ENCODE measurements around the gene DENND4A. TPM values are rescaled to one million over a fixed set of nuclear protein-coding genes. Genes with fewer than 3 reads are reported as not detected.
"Not testable (repeated sequence)": the region's sequence is repeated elsewhere in the genome, so short reads cannot be mapped to it uniquely, and the experiment has no call there.

Gene DENND4A
- total and polyA plus RNA-seq, 4 donors = 7.0 to 52.8 (median 17.4) TPM

DNA sequence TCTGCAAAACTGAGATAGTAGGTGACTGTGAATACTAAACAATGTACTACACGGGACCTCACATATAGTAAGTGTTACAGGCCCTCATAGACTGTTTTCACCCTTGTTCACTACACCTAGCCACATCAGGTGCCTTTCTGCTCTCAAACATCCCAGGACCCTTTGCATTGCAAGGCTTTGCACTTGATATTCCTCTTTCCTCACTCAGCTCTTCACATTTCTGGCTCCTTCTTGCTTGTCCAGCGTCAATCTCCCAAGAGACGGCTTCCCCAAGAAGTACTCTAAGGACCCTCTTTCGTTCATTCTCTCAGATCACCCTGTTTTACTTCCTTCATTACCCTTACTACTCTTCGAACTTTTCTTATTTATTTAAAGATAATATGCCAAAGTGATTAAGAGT, 10.0 kb downstream of the DENND4A start:
- H3K4me3 ChIP-seq = no peak overlapping the region
- no peak overlapping the region for H3K9ac ChIP-seq (ENCODE audit: insufficient read depth in 1 of 2, low read length in 2 of 2)
- TF ChIP-seq, protein P1, sequence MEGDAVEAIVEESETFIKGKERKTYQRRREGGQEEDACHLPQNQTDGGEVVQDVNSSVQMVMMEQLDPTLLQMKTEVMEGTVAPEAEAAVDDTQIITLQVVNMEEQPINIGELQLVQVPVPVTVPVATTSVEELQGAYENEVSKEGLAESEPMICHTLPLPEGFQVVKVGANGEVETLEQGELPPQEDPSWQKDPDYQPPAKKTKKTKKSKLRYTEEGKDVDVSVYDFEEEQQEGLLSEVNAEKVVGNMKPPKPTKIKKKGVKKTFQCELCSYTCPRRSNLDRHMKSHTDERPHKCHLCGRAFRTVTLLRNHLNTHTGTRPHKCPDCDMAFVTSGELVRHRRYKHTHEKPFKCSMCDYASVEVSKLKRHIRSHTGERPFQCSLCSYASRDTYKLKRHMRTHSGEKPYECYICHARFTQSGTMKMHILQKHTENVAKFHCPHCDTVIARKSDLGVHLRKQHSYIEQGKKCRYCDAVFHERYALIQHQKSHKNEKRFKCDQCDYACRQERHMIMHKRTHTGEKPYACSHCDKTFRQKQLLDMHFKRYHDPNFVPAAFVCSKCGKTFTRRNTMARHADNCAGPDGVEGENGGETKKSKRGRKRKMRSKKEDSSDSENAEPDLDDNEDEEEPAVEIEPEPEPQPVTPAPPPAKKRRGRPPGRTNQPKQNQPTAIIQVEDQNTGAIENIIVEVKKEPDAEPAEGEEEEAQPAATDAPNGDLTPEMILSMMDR (IDR thresholded peaks at IDR 0.05; ENCODE audit: control extremely low read depth, extremely low read depth) = no peak
- DNase-seq (no peak), ATAC-seq (ENCODE audit: insufficient read depth, low FRiP score) (no peak)
- 80 to 92% methylated on average over 5 of the region's 5 CpGs for WGBS, 2 donors
- H3K4me1 ChIP-seq (ENCODE audit: control insufficient read depth in 5 of 5, insufficient read depth in 5 of 5, low read length in 5 of 5) = peaks cover 0 to 6% (median 0%) of the 10 kb centered on the region in 5 donors
- H3K27me3 ChIP-seq (ENCODE audit: control insufficient read depth in 3 of 3, insufficient read depth in 3 of 3, low read length in 2 of 3) = no peaks in the 10 kb centered on the region
- peaks cover 0 to 8% (median 1%) of the 10 kb centered on the region in 4 donors for H3K36me3 ChIP-seq (ENCODE audit: control insufficient read depth in 4 of 4, insufficient read depth in 4 of 4, low read length in 4 of 4)
- no peaks in the 10 kb centered on the region for H3K9me3 ChIP-seq (ENCODE audit: control insufficient read depth in 4 of 4, insufficient read depth in 3 of 4, low read length in 3 of 4)
- no peak overlapping the region for H3K27ac ChIP-seq (ENCODE audit: low read depth in 1 of 2, low read length in 1 of 2)

DNA sequence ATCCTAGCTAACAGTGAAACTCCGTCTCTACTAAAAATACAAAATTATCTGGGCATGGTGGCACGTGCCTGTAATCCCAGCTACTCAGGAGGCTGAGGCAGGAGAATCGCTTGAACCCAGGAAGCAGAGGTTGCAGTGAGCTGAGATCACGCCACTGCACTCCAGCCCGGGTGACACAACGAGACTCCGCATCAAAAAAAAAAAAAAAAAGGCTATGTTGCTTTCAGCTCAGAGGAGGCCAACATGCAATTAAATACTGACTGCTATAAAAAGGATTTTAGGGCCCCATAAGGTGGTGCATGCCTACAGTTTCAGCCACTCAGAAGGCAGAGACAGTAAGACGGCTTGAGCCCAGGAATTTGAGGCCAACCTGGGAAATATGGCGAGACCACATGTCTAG, 13.4 kb downstream of the DENND4A start:
- H3K9me3 ChIP-seq (ENCODE audit: control insufficient read depth in 4 of 4, insufficient read depth in 3 of 4, low read length in 3 of 4); H3K9ac ChIP-seq (ENCODE audit: insufficient read depth in 1 of 2, low read length in 2 of 2); ATAC-seq (ENCODE audit: insufficient read depth, low FRiP score); H3K27me3 ChIP-seq (ENCODE audit: control insufficient read depth in 3 of 3, insufficient read depth in 3 of 3, low read length in 2 of 3); H3K36me3 ChIP-seq (ENCODE audit: control insufficient read depth in 4 of 4, insufficient read depth in 4 of 4, low read length in 4 of 4); H3K4me3 ChIP-seq; H3K4me1 ChIP-seq (ENCODE audit: control insufficient read depth in 5 of 5, insufficient read depth in 5 of 5, low read length in 5 of 5); DNase-seq; H3K27ac ChIP-seq (ENCODE audit: low read depth in 1 of 2, low read length in 1 of 2): not testable (repeated sequence)
- 82 to 85% methylated on average over 9 of the region's 9 CpGs for WGBS, 2 donors

DNA sequence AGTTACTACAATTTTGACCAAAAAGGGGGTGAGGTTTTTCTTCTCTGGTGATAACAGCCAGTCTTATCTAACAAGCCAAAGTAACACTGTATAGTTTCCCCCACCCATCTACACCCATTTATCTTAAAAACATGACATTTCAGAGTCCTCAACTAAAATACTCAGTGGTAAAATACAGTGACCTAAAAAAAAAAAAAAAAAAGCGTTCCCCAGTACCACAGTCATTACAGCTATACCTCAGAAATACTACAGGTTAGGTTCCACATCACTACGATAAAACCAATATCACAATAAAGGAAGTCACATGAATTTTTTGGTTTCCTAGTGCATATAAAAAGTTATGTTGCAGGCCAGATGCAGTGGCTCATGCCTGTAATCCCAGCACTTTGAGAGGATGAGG, 13.8 kb downstream of the DENND4A start:
- peaks cover 0 to 3% (median 0%) of the 10 kb centered on the region in 5 donors for H3K4me1 ChIP-seq (ENCODE audit: control insufficient read depth in 5 of 5, insufficient read depth in 5 of 5, low read length in 5 of 5)
- H3K36me3 ChIP-seq (ENCODE audit: control insufficient read depth in 4 of 4, insufficient read depth in 4 of 4, low read length in 4 of 4) = peaks cover 0 to 3% (median 0%) of the 10 kb centered on the region in 4 donors
- H3K27ac ChIP-seq (ENCODE audit: low read depth in 1 of 2, low read length in 1 of 2) = no peak overlapping the region
- 27 to 61% methylated on average over 2 of the region's 2 CpGs for WGBS, 2 donors
- ATAC-seq (ENCODE audit: insufficient read depth, low FRiP score) (no peak), DNase-seq (no peak)
- TF ChIP-seq, protein P1 (IDR thresholded peaks at IDR 0.05; ENCODE audit: control extremely low read depth, extremely low read depth) = no peak
- H3K4me3 ChIP-seq = no peak overlapping the region
- no peak overlapping the region for H3K9ac ChIP-seq (ENCODE audit: insufficient read depth in 1 of 2, low read length in 2 of 2)
- H3K9me3 ChIP-seq (ENCODE audit: control insufficient read depth in 4 of 4, insufficient read depth in 3 of 4, low read length in 3 of 4) = no peaks in the 10 kb centered on the region
- H3K27me3 ChIP-seq (ENCODE audit: control insufficient read depth in 3 of 3, insufficient read depth in 3 of 3, low read length in 2 of 3) = no peaks in the 10 kb centered on the region

DNA sequence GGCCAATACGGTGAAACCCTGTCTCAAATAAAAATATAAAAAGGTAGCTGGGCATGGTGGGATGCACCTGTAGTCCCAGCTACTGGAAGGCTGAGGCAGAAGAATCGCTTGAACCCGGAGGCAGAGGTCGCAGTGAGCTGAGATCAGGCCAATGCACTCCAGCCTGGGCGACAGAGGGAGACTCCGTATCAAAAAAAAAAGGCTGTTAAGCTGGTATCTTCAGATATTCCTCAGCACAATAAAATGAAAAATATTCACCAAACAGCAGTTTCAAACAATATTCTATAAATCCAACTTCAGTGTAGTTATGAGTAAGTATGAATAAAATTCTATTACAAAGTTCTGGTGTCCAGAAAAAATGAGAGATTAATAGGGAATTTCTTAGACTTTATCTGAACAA, 14.2 kb downstream of the DENND4A start:
- WGBS, 2 donors = 88 to 96% methylated on average over 6 of the region's 6 CpGs
- no peak for ATAC-seq (ENCODE audit: insufficient read depth, low FRiP score)

More for the DNA sequence above, 14.2 kb downstream of the DENND4A start:
- Histone ChIP-seq H3K4me3 (no peak overlapping the region), H3K9me3 (ENCODE audit: control insufficient read depth in 4 of 4, insufficient read depth in 3 of 4, low read length in 3 of 4) (no peaks in the 10 kb centered on the region), H3K4me1 (ENCODE audit: control insufficient read depth in 5 of 5, insufficient read depth in 5 of 5, low read length in 5 of 5) (peaks cover 0 to 3% (median 0%) of the 10 kb centered on the region in 5 donors), H3K36me3 (ENCODE audit: control insufficient read depth in 4 of 4, insufficient read depth in 4 of 4, low read length in 4 of 4) (peaks cover 0 to 3% (median 0%) of the 10 kb centered on the region in 4 donors), H3K27ac (ENCODE audit: low read depth in 1 of 2, low read length in 1 of 2) (no peak overlapping the region), H3K9ac (ENCODE audit: insufficient read depth in 1 of 2, low read length in 2 of 2) (no peak overlapping the region), H3K27me3 (ENCODE audit: control insufficient read depth in 3 of 3, insufficient read depth in 3 of 3, low read length in 2 of 3) (no peaks in the 10 kb centered on the region)
- no peak for DNase-seq
- TF ChIP-seq, protein P1 (IDR thresholded peaks at IDR 0.05; ENCODE audit: control extremely low read depth, extremely low read depth) = no peak

Measured in lung (tissue), 12 donors.